Cortex of kidney (tissue), 1 donor: ENCODE results near the gene TSSK3.
A peak's percentile ranks its signal among the peaks of the same experiment; 100 is the strongest.
"Not testable (repeated sequence)": the region's sequence is repeated elsewhere in the genome, so short reads cannot be mapped to it uniquely, and the experiment has no call there.

Experiments used
- DNase-seq: peaks from one replicate; lab custom pipeline; 2025; lab: John Stamatoyannopoulos, UW

The TSSK3 gene

GRCh38 chr1:32363713-32364112 lies 1.4 kb downstream of the TSSK3 start:
- no peak for DNase-seq

- DNase-seq: no peak
These were observed 2.5 kb downstream of the TSSK3 start for GRCh38 chr1:32364836-32365235.

DNA sequence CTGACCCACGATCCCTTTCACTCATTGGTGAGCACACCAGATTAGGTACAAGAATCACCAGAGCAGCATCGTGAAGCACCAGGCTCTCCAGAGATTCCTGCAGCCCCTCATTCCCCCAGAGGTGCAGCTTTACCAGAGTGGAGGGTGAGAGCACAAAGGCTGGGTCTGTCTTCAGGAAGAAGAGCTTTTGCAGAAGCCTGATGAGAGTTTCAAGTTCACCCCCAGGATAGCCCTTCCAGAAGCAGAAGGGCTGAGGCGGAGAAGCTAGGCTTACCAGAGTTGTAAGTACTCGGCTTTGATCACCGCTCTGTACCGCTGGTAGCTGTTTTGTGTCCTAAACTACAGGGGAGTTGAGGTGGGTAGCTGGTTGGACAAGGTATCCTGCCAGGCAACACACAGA lies 3.1 kb downstream of the TSSK3 start:
- DNase-seq: no peak

DNA sequence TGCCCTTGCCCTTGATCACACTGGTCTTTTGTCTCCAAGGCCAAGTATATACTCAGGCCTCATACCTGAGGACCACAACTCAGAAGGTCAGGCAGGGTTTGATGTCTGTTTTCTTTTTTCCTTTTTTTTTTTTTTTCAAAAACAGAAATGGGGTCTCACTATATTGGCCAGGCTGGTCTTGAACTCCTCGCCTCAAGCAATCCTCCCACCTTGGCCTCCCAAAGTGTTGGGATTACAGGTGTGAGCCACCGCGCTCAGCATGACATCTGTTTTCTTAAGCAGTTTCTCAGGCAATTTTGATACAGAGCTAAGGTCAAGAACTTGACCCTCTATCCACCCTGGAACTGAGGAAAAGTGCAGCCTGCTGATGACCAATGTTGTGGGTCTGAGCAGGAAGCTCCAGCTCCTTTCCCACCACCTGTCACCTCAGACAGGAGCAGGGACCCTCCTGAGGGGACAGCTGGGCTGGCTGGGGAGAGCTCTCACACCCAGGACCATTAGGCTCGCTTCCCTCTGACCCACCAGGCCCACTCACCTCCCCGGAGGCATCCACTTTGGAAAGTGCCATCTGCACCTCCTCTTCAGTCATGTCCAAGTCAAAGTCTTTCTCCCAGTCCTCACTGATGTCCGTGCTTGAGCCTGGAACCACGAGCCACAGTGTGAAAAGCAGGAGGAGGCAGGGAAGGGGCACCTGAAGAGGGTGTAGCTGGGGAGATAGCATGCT lies 5.7 kb downstream of the TSSK3 start:
- no peak for DNase-seq

DNA sequence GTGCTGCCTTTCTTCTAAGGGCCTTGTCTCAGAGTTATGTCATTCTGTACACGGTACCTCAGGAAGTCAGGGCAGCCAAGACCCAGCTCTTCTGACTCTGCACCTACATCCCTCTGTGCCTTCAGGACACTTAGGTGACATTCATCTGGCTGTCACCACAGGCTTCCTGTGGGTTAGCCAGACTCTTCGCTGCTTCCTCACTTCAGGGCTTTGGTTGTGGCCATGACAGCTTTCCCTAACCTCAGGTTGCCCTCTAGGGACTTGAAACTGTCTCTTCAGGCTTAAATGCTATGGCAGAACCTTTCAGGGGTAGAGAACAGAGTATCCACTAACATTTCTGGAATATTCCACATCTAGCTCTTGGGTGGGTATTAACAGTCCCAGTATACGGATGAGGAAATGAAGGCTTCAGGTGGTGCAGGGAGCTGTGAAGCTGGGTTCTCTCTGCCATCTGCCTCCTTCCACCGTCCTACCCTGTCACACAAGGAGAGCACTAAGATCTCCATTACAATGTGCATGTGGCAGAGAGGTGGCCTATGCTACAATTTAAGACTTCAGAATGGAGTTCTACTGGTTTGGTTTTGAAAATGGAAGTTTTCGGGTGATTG lies 9.9 kb downstream of the TSSK3 start:
- no peak for DNase-seq

DNA sequence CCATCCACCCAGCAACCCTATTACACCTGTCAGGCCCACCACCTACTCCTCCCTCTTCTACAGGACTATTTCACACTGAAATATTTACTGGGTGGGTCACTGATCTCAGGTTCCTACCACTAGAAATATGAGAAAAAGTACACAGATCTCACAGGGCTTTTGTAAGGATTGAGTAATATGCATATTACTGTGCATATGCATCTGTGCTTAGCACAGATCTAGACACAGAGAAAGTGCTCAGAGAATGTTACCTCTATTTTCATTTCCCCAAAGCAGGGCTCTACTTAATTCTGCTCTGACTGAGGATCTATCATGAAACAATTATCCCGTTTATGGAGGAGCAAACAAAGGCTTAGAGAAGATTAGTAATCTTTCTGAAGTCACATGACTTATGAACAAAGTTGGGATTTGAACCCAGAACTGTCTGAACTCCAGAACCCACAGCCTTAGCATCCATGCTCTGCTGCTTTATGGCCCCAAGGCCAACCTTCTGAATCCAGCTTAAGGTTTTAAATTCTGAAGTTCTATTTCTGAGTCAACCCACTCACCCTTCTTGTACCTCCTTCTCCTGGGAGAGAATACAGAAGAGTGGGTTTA lies 11.8 kb downstream of the TSSK3 start:
- DNase-seq: no peak

DNA sequence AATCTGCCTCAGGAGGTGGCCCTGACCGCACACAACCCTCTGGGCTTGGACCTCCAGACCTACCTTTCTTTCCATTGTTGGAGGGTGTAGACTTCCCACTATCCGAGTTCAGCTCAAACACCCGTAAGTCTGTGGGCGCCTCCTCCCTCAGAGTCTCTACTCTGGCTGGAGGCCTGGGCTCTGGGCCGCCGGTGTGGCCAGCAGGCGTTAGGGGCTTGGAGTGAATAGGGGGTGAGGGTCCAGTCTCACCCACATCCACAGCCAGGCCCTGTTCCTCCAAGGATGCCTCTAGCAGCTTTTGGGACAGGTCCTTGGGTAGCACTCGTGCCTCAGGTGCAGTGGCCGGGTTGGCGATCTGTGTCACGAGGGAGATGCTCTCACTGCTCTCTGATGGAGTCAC lies 13.9 kb downstream of the TSSK3 start:
- no peak for DNase-seq

GRCh38 chr1:32377541-32378220 lies 15.3 kb downstream of the TSSK3 start:
- DNase-seq: no peak

GRCh38 chr1:32380057-32380456 lies 17.7 kb downstream of the TSSK3 start:
- DNase-seq: no peak

DNA sequence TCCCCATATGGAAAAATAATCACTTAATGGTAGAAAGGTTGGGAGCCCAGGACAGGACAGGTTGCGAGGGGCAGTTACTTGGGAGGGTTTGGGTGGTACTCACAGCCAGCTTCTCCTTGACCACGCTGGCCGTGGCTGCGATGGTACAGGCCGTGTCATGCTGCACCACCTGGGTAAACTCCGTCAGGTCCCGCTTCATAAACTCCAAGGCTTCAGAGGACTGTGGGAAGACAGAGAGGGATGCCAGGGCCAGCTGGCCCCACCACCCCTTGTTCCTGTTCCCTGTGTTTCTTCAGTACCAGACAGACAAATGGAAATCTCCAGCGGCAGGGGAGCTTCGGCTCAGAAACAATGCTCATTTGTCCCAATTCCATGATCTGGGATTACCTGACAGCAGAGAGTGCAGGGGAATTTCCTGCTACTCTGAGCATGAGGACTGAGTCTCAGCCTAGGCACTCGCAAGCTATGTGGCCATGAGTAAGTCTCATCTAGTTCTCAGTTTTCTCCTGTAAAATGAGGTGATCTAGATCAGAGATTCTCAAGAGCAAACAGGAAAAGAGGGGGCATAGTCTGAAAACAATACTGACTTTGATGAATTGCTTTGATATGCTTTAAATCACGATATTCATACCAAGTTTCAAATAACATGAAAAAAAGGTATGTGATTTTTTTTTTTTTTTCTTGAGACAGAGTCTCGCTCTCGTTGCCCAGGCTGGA lies 24.5 kb downstream of the TSSK3 start:
- no peak for DNase-seq

DNA sequence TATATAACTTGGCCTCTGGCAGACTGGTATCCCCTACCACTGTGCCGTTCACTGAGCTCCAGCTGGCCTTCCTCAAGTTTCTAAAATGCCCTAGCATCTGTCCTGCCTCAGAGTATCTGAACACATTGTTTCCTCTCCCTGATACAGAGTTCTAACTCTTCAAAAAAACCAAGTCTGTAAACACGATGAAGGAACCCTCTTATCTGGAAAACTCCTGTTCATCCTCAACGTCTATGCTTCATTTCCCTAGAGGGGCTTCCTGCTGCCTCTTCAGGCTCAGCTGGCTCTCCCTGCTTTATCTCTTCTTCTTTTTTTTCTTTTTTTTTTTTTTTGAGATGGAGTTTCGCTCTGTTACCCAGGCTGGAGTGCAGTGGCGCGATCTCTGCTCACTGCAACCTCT lies 26.3 kb downstream of the TSSK3 start:
- DNase-seq: no peak

- DNase-seq: no peak
These were observed 28.8 kb downstream of the TSSK3 start for GRCh38 chr1:32390904-32391870.

DNA sequence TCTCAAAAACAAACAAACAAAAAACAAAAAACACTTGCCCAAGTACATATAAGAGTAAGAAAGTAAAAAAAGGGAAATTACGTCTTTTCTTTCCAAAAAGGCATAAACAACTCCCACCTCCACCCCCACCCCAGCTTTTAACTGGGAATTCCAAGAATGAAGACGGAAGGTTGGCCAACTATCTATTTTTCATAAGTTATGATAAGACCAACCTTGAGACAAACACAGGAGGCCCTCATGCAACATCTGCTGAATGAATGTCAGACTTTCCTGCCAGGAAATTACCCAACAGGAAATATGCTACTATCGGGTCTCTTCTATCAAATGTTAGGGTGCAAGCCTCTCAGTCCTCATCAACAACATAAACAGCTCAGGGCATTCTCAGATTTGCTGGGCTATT lies 30.0 kb downstream of the TSSK3 start:
- no peak for DNase-seq

DNA sequence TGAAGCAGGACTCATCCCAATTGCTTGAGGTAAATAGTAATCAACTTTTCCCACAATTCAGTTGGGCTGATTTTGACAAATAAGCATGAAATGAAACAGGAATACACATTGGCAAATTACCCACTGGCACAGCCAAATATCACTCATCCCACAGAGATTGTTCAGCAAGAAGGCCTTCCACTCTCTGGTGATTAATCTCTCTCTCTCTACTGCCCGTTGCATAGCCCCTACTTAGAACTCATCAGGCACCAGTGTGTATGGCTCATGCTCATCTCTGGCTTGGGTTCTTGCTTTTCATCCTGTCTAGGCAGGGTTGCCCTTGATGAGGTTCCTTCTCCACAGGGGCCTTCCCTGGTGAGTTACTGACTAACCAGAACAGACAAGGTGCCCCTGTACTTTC lies 30.8 kb downstream of the TSSK3 start:
- DNase-seq: no peak

DNA sequence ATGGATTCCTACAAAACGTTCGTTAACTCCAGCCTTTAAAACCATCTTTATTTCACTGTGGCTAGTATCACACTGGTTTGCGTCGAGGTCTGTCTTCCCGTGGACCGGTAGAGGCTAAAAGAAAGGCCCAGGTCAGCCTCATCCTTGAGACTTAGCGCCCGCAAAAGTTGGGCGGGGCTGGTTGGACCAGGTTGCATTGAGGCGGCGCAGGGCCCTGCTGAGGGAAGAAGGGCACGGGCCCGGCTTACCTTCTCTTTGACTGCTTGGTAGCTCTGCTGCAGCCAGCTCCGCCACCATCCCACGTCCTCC lies 31.4 kb downstream of the TSSK3 start:
- DNase-seq: no peak

GRCh38 chr1:32394141-32394889 lies 32.0 kb downstream of the TSSK3 start, which contains the start of gene BSDC1:
BSDC1 (minus strand) TSS chr1:32394441; CDS start chr1:32394414, 27 bp downstream.
- peak; percentile 37 for DNase-seq

- no peak for DNase-seq
These were observed 32.6 kb downstream of the TSSK3 start for GRCh38 chr1:32394890-32395432.

- not testable (repeated sequence) for DNase-seq
These were observed 34.2 kb downstream of the TSSK3 start for GRCh38 chr1:32396524-32396923.

DNA sequence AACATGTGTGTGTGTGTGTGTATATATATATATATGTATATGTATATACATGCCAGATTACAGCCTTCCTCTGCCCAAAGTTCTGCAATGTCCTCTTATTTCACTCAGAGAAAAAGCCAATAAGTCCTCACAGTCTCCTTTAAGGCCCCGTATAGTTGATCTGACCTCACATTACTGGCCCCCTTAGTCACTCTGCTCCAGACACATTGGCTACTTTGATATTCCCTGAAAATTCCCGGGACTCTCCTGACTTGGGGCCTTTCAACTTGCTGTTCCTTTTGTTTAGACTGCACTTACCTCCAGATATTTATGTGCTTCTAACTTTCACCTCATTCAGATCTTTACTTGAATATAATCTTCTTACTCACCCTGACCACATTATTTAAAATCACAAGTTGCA lies 36.1 kb downstream of the TSSK3 start:
- no peak for DNase-seq

DNA sequence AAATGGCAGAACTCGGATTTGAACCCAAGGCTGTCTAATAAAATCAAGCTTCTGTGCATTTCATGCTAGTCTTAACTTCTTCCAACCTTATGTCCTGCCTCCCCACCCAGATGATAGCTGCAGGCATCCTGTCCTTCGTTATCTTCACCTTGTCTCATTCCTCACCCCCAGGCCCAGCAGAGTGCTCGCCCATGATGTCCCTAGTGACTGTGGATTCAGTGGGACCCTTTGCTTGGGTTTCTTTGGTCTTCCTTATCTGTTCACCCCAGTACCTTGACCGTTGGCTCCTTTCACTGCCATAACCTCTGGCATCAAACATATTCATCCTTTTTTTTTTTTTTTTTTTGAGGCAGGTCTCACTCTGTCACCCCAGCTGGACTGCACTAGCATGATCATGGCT lies 37.5 kb downstream of the TSSK3 start:
- no peak for DNase-seq
